H1 (cell line): ENCODE results near the gene ALK. TPM values are rescaled to one million over a fixed set of nuclear protein-coding genes. Genes with fewer than 3 reads are reported as not detected.

Experiments
- HDAC6 ChIP-seq: IDR thresholded peaks from one replicate; pipeline ENCODE4 v1.7.1; 2012; ENCODE audit warnings: low read depth, mild to moderate bottlenecking, inconsistent platforms, low read length, moderate library complexity
- polyA plus RNA-seq, 7 experiments: library from polyadenylated mRNA; depleted of rRNA in 3 of 7; stranded (reverse) in 5 of 7; unstranded in 2 of 7; fragments of >200 nt in 5 of 7; fragments of 200-250 nt in 2 of 7; gene quantifications; 1 replicate in 5 of 7; 2 replicates in 1 of 7; 4 replicates in 1 of 7; pipeline versions ENCODE4 v1.2.1 to v1.2.3, GENCODE V29; 2011 to 2013; ENCODE audit warnings: missing spikeins in 2 of 7, mixed read lengths in 2 of 7
- total RNA-seq: library from RNA; stranded (reverse); fragmentation: NEBNext Ultra II Directional; extraction: Animal tissue kit (Norgen Biotek cat#: 25700); gene quantifications from 2 replicates; pipeline ENCODE4 v1.2.1, GENCODE V29; 2021
- TF ChIP-seq, protein P1 (sequence below): IDR thresholded peaks from 2 replicates; pipeline ENCODE4 v1.6.1; 2012; ENCODE audit warnings: inconsistent platforms

ALK gene
- total and polyA plus RNA-seq, 2 of the 8 experiments (the other 6 are each of a cell fraction or from before 2014, with no cell fraction given) = 0.02 to 0.09 TPM

DNA sequence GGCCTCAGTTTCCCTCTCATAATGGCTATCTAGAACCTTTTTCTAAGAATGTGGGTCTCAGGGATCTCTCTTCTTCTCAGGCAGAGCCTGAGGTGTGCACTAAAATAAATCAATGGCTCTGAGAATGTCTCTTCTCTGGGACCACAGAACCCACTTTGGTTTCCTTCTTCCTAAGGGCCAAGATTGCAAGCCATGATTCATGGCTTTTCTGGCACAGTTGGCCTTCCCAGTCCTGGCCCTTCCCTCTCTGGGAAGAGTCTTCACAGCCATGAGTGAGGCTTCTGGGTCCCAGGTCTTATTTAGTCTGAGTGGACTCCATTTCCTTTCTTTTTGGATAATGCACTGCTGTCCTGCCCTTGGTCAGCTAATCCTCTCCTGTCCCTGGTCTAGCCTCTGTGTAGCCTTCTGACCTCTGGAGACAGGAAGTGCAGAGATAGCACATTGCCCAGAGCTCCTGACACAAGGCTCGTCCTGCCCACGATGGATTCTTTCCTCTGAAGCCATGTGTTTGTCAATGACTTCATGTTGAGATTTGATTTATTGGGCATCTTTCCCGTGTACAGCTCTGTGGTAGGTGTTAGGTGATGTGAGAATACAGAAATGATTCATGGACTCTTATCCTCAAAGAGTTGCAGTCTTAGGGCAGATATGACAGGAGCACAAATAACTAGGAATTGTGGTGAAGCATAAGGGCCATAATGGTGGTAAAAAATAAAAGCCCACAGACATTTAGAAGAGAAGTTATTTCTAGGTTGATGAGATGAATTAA is 561.2 kb downstream of the ALK start (continued):
- TF ChIP-seq HDAC6 = no peak
- TF ChIP-seq, protein P1, sequence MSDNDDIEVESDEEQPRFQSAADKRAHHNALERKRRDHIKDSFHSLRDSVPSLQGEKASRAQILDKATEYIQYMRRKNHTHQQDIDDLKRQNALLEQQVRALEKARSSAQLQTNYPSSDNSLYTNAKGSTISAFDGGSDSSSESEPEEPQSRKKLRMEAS = no peak
